ENCODE results near the gene ZNF462.
A peak's percentile ranks its signal among the peaks of the same experiment; 100 is the strongest.

Gene ZNF462

GRCh38 chr9:107024193-107024592 is 161.2 kb downstream of the ZNF462 start:
- no peak for DNase-seq

GRCh38 chr9:107025260-107026035 is 162.5 kb downstream of the ZNF462 start:
- DNase-seq: peak; percentile 86

GRCh38 chr9:107029146-107029545 is 166.2 kb downstream of the ZNF462 start:
- DNase-seq: no peak

- no peak for DNase-seq
Observed at GRCh38 chr9:107033966-107034365, 171.0 kb downstream of the ZNF462 start.

- no peak for DNase-seq
Observed at GRCh38 chr9:107034831-107035230, 171.9 kb downstream of the ZNF462 start.

GRCh38 chr9:107036367-107036766 is 173.4 kb downstream of the ZNF462 start:
- DNase-seq: no peak

- DNase-seq: peak; percentile 53
Observed at GRCh38 chr9:107039542-107039941, 176.6 kb downstream of the ZNF462 start.

GRCh38 chr9:107042606-107043005 is 179.6 kb downstream of the ZNF462 start:
- DNase-seq: no peak

- no peak for DNase-seq
Observed at GRCh38 chr9:107043886-107044285, 180.9 kb downstream of the ZNF462 start.

- DNase-seq: no peak
Observed at GRCh38 chr9:107044872-107045271, 181.9 kb downstream of the ZNF462 start.

GRCh38 chr9:107046692-107047091 is 183.7 kb downstream of the ZNF462 start:
- no peak for DNase-seq

GRCh38 chr9:107049046-107049802 is 186.3 kb downstream of the ZNF462 start:
- DNase-seq: no peak

- DNase-seq: no peak
Observed at GRCh38 chr9:107049803-107050184, 186.8 kb downstream of the ZNF462 start.

- DNase-seq: no peak
Observed at GRCh38 chr9:107051392-107051791, 188.4 kb downstream of the ZNF462 start.

- no peak for DNase-seq
Observed at GRCh38 chr9:107054146-107054545, 191.2 kb downstream of the ZNF462 start.

- no peak for DNase-seq
Observed at GRCh38 chr9:107059220-107059619, 196.3 kb downstream of the ZNF462 start.

GRCh38 chr9:107060062-107060461 is 197.1 kb downstream of the ZNF462 start:
- DNase-seq: no peak
